Parathyroid adenoma (tissue), 2 donors: ENCODE results near the gene CDH1.

Experiments
- H2AFZ ChIP-seq: fragments of 300-600 bp; sonication (generic); one replicate; pipeline ENCODE4 v1.7.0; 2017; ENCODE audit warnings: antibody characterized with exemption, mild to moderate bottlenecking
- H3K27ac ChIP-seq: fragments of 300-600 bp; sonication (generic); one replicate; pipeline ENCODE4 v1.7.0; 2017
- H3K27me3 ChIP-seq: fragments of 300-600 bp; sonication (generic); one replicate; pipeline ENCODE4 v1.7.0; 2017; ENCODE audit warnings: low read length; ENCODE audit not compliant: control insufficient read depth, insufficient read depth
- H3K36me3 ChIP-seq: fragments of 300-600 bp; sonication (generic); one replicate; pipeline ENCODE4 v1.7.0; 2017; ENCODE audit warnings: low read length; ENCODE audit not compliant: control insufficient read depth, insufficient read depth
- H3K4me1 ChIP-seq: fragments of 300-600 bp; sonication (generic); one replicate; pipeline ENCODE4 v1.7.0; 2017; ENCODE audit warnings: control low read depth
- H3K4me2 ChIP-seq: fragments of 300-600 bp; sonication (generic); one replicate; pipeline ENCODE4 v1.7.0; 2017; ENCODE audit warnings: low read length
- H3K4me3 ChIP-seq: fragments of 300-600 bp; sonication (generic); one replicate; pipeline ENCODE4 v1.7.0; 2017; ENCODE audit warnings: low read depth, low read length
- H3K79me2 ChIP-seq: fragments of 300-600 bp; sonication (generic); one replicate; pipeline ENCODE4 v1.7.0; 2017; ENCODE audit warnings: control low read depth
- H3K9ac ChIP-seq: fragments of 300-600 bp; sonication (generic); one replicate; pipeline ENCODE4 v1.7.0; 2017; ENCODE audit warnings: mild to moderate bottlenecking
- H3K9me3 ChIP-seq: fragments of 300-600 bp; sonication (generic); one replicate; pipeline ENCODE4 v1.7.0; 2017; ENCODE audit warnings: low read length; ENCODE audit not compliant: control insufficient read depth
- TF ChIP-seq, protein P1 (sequence below): fragments of 300-600 bp; sonication (generic); IDR thresholded peaks from one replicate; pipeline ENCODE4 v1.7.0; 2017; ENCODE audit warnings: antibody characterized with exemption, mild to moderate bottlenecking
- donor health status: primary hyperparathyroidism.

The CDH1 gene

GRCh38 chr16:68781784-68782183 is 44.7 kb downstream of the CDH1 start:
- TF ChIP-seq, protein P1, sequence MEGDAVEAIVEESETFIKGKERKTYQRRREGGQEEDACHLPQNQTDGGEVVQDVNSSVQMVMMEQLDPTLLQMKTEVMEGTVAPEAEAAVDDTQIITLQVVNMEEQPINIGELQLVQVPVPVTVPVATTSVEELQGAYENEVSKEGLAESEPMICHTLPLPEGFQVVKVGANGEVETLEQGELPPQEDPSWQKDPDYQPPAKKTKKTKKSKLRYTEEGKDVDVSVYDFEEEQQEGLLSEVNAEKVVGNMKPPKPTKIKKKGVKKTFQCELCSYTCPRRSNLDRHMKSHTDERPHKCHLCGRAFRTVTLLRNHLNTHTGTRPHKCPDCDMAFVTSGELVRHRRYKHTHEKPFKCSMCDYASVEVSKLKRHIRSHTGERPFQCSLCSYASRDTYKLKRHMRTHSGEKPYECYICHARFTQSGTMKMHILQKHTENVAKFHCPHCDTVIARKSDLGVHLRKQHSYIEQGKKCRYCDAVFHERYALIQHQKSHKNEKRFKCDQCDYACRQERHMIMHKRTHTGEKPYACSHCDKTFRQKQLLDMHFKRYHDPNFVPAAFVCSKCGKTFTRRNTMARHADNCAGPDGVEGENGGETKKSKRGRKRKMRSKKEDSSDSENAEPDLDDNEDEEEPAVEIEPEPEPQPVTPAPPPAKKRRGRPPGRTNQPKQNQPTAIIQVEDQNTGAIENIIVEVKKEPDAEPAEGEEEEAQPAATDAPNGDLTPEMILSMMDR, result no peak
- no peak overlapping the region for H3K9ac ChIP-seq
- H3K4me1 ChIP-seq, result peaks cover 65% of the 10 kb centered on the region
- H2AFZ ChIP-seq, result no peak overlapping the region
- no peak overlapping the region for H3K4me3 ChIP-seq
- no peaks in the 10 kb centered on the region for H3K36me3 ChIP-seq
- H3K27ac ChIP-seq, result peak overlapping the region; percentile 69
- no peaks in the 10 kb centered on the region for H3K27me3 ChIP-seq
- H3K79me2 ChIP-seq, result peaks cover 48% of the 10 kb centered on the region
- H3K4me2 ChIP-seq, result peak overlapping the region; percentile 24
- H3K9me3 ChIP-seq, result no peaks in the 10 kb centered on the region

DNA sequence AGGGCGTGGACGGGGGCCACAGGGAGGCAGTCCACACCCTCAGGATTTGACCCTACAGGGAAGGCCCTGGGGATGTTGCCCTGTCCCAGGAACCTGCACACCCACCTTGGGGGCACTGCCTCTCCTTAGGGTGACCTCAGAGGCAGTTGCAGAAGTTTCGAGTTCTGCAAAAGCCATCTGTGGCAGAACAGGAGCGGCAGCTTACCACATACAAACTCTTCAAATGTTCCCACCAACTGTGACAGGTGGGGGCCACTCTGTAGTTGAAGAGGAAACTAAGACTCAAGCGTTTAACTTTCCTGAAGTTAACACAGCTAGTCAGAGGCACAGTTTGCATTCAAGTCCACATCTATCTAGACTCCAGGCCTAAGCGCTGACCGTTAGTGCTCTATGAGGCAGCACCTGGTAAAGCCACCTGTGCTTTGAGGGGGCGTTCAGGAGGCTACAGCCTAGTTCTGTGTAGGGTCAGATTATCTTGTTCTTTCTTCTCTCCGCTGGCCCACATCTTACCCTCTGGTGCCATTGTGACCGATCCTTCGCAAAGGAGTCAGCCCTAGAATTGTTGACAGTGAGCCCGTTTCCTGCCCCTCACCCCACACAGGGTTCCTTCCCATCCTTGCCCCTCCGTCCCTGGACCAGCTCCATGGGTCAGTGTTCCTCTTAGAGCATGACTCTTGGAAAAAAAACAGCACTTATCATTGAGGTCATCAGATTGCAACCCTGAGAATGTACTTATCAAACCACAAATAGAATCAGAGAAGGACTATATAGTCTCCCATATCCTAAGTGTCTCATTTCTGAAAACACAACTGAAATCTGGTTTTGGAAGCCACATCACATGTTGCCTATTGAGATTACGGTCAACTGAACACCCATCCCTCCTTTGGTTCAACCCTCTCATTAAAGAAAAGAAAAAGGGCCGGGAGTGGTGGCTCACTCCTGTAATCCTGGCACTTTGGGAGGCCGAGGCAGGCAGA is 45.4 kb downstream of the CDH1 start:
- H3K4me2 ChIP-seq, result peak overlapping the region; percentile 24
- no peaks in the 10 kb centered on the region for H3K27me3 ChIP-seq
- H3K4me1 ChIP-seq, result peaks cover 58% of the 10 kb centered on the region
- no peaks in the 10 kb centered on the region for H3K36me3 ChIP-seq
- peak overlapping the region; percentile 69 for H3K27ac ChIP-seq
- peaks cover 48% of the 10 kb centered on the region for H3K79me2 ChIP-seq
- TF ChIP-seq, protein P1, result no peak
- no peak overlapping the region for H2AFZ ChIP-seq
- no peaks in the 10 kb centered on the region for H3K9me3 ChIP-seq
- no peak overlapping the region for H3K9ac ChIP-seq
- H3K4me3 ChIP-seq, result no peak overlapping the region

GRCh38 chr16:68784226-68784625 is 47.1 kb downstream of the CDH1 start:
- no peaks in the 10 kb centered on the region for H3K9me3 ChIP-seq
- H3K27me3 ChIP-seq, result no peaks in the 10 kb centered on the region
- H3K9ac ChIP-seq, result no peak overlapping the region
- peak overlapping the region; percentile 21 for H3K27ac ChIP-seq
- H3K79me2 ChIP-seq, result peaks cover 63% of the 10 kb centered on the region
- TF ChIP-seq, protein P1, result no peak
- H3K4me3 ChIP-seq, result no peak overlapping the region
- no peak overlapping the region for H3K4me2 ChIP-seq
- no peak overlapping the region for H2AFZ ChIP-seq
- peaks cover 41% of the 10 kb centered on the region for H3K4me1 ChIP-seq
- H3K36me3 ChIP-seq, result no peaks in the 10 kb centered on the region

- no peak overlapping the region for H3K4me2 ChIP-seq
- TF ChIP-seq, protein P1, result no peak
- no peaks in the 10 kb centered on the region for H3K27me3 ChIP-seq
- H3K4me3 ChIP-seq, result no peak overlapping the region
- peaks cover 36% of the 10 kb centered on the region for H3K4me1 ChIP-seq
- H3K9ac ChIP-seq, result no peak overlapping the region
- no peaks in the 10 kb centered on the region for H3K9me3 ChIP-seq
- no peak overlapping the region for H3K27ac ChIP-seq
- H3K79me2 ChIP-seq, result peaks cover 62% of the 10 kb centered on the region
- H2AFZ ChIP-seq, result no peak overlapping the region
- no peaks in the 10 kb centered on the region for H3K36me3 ChIP-seq
Measured at GRCh38 chr16:68784721-68785120, 47.6 kb downstream of the CDH1 start.
